Gastrocnemius medialis (tissue), 4 donors: Measurements from ENCODE around the gene H2AZ1. TPM values are rescaled to one million over a fixed set of nuclear protein-coding genes. Genes with fewer than 3 reads are reported as not detected.

ENCODE experiments used
- ATAC-seq, 2 donors: fragments of 150-250 bp; one replicate each; pipeline ENCODE4 v1.9.1; 2016
- DNase-seq, 2 donors: peaks; one replicate each; pipeline ENCODE4 v3.0.0-alpha.2; 2019
- H3K27ac ChIP-seq, 4 donors: fragments of 200-600 bp; sonication (generic); 1 replicate in 1 of 4; 2 replicates in 3 of 4; pipeline ENCODE4 v1.5.1; 2016 to 2018; ENCODE audit warnings: mild to moderate bottlenecking in 2 of 4, moderate library complexity in 1 of 4
- H3K27me3 ChIP-seq, 3 donors: fragments of 200-600 bp; sonication (generic) in 2 of 3; 1 replicate in 1 of 3; 2 replicates in 2 of 3; pipeline versions ENCODE4 v1.5.1 to v1.6.0; 2016 to 2019; ENCODE audit warnings: mild to moderate bottlenecking in 1 of 3, moderate library complexity in 1 of 3
- H3K36me3 ChIP-seq, 2 donors: fragments of 200-600 bp; sonication (generic) in 1 of 2; one replicate each; pipeline ENCODE4 v1.5.1; 2017 to 2018
- H3K4me1 ChIP-seq, 2 donors: fragments of 200-600 bp; sonication (generic) in 1 of 2; one replicate each; pipeline ENCODE4 v1.5.1; 2016 to 2017; ENCODE audit warnings: mild to moderate bottlenecking in 2 of 2
- H3K4me3 ChIP-seq, 4 donors: fragments of 200-600 bp; sonication (generic) in 3 of 4; 1 replicate in 1 of 4; 2 replicates in 3 of 4; pipeline ENCODE4 v1.5.1; 2016 to 2019; ENCODE audit warnings: mild to moderate bottlenecking in 2 of 4
- H3K9me3 ChIP-seq, 3 donors: fragments of 200-600 bp; sonication (generic) in 2 of 3; 1 replicate in 1 of 3; 2 replicates in 2 of 3; pipeline ENCODE4 v1.5.1; 2016 to 2019
- CTCF ChIP-seq, 5 experiments: fragments of 450-650 bp in 3 of 5; fragments of 200-600 bp in 2 of 5; sonication (generic) in 2 of 5; IDR thresholded peaks in 4 of 5; conservative IDR thresholded peaks in 1 of 5; 1 replicate in 4 of 5; 2 replicates in 1 of 5; pipeline ENCODE4 v1.5.1; 2016 to 2019; ENCODE audit warnings: antibody characterized with exemption in 5 of 5, mild to moderate bottlenecking in 3 of 5, moderate library complexity in 3 of 5
- POLR2A ChIP-seq, 2 donors: fragments of 450-650 bp; IDR thresholded peaks; one replicate each; pipeline ENCODE4 v1.6.1; 2017; ENCODE audit warnings: antibody characterized with exemption in 2 of 2, mild to moderate bottlenecking in 2 of 2, moderate library complexity in 2 of 2
- in situ Hi-C, 4 donors: fragments of 200-750 bp; cut with MboI; loops; one replicate each; pipeline versions ENCODE4 v1.15.0 to v1.8.0; 2017; ENCODE audit warnings: low sequenced_read_pairs in 4 of 4
- intact Hi-C: fragments of 100-400 bp; cut with DNase I; formaldehyde crosslinking; loops from one replicate; pipeline ENCODE4 v1.15.1; 2023; ENCODE audit warnings: low total_unique reads
- total RNA-seq, 4 donors: library from RNA; depleted of rRNA; stranded (reverse); fragments of >200 nt; gene quantifications; one replicate each; pipeline versions ENCODE4 v1.1.0 to v1.2.3, GENCODE V29; 2016

The H2AZ1 gene
- total RNA-seq, 4 donors from 2014 or later = 176 to 316 (median 193) TPM

GRCh38 chr4:99947190-99947578 is 2.9 kb downstream of the H2AZ1 start:
- H3K4me1 ChIP-seq = peaks cover 36 to 46% of the 10 kb centered on the region in 2 donors
- in situ Hi-C loops (loop anchor here (5.0 to 25.0 kb wide), 3 partner anchors 52 to 385 kb away; partner anchors contain the start of genes TRMT10A (in 3 of the 4), LAMTOR3 (in 1 of the 4) and MTTP (in 1 of the 4)), intact Hi-C loops (loop anchor here (5.0 to 10.0 kb wide), 2 partner anchors 315 to 1398 kb away; partner anchors contain the start of gene PPP3CA)

GRCh38 chr4:99946356-99947189 is 3.5 kb downstream of the H2AZ1 start, which contains the start of gene DNAJB14:
Gene DNAJB14 (minus strand): TSS chr4:99946618. CDS start chr4:99946571, 47 bp downstream.
- H3K36me3 ChIP-seq = peaks cover 0 to 13% of the 10 kb centered on the region in 2 donors
- peak within 1 kb of the TSS; percentile 79 to 95 (median 84) for H3K4me3 ChIP-seq
- intact Hi-C loops = loop anchor here (5.0 to 10.0 kb wide), 2 partner anchors 314 to 1398 kb away; partner anchors contain the start of gene PPP3CA

More at GRCh38 chr4:99947190-99947578, 2.9 kb downstream of the H2AZ1 start:
- no peaks in the 10 kb centered on the region for H3K9me3 ChIP-seq
- H3K36me3 ChIP-seq = peaks cover 0 to 13% of the 10 kb centered on the region in 2 donors
- H3K27ac ChIP-seq = peak overlapping the region; percentile 90 to 98 (median 97)
- no peak for ATAC-seq
- peak overlapping the region; percentile 79 to 95 (median 84) for H3K4me3 ChIP-seq
- no peaks in the 10 kb centered on the region for H3K27me3 ChIP-seq
- no peak for TF ChIP-seq CTCF (IDR thresholded peaks at IDR 0.05 in 4 of 5, conservative IDR thresholded peaks at IDR 0.05 in 1 of 5)
- TF ChIP-seq POLR2A (IDR thresholded peaks at IDR 0.05) = no peak
- no peak for DNase-seq

DNA sequence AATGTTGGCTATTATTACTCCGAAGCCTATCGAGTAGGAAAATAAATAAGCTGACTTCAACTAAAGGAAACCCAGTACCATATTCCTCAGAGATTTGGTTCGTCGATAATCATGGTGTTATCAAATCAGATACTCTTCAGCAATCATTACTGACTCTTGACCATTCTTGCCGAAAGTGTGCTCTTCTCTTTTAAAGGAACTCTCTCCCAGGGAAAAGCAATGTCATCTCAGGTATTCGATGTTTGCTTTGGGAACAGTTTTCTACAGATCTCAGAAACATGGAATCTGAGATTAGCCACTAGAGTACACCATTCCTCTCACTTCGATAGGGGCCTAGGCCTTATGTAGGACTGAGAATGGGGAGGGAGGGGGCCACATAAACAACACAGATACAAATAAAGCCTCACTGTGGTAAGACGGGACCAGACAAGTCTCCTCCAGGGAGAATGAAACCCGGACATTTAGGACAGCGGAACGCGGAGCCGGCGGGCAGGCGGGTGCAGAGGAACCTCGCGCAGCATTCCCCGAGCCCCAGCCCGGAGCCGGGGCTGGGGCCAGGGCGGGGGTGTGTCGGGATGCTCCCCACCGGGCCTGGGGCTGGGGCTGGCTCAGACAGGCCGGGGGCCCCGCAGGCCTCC is 4.2 kb downstream of the H2AZ1 start:
- H3K27ac ChIP-seq = peak overlapping the region; percentile 90 to 98 (median 97)
- TF ChIP-seq POLR2A (IDR thresholded peaks at IDR 0.05) (no peak), CTCF (IDR thresholded peaks at IDR 0.05 in 4 of 5, conservative IDR thresholded peaks at IDR 0.05 in 1 of 5) (no peak)
- DNase-seq (no peak), ATAC-seq (no peak)
- in situ Hi-C loops = loop anchor here (5.0 to 25.0 kb wide), 3 partner anchors 51 to 384 kb away; partner anchors contain the start of genes TRMT10A (in 3 of the 4), LAMTOR3 (in 1 of the 4) and MTTP (in 1 of the 4)
- intact Hi-C loops = loop anchor here (5.0 to 10.0 kb wide), 2 partner anchors 314 to 1399 kb away; partner anchors contain the start of gene PPP3CA
- peaks cover 0 to 13% of the 10 kb centered on the region in 2 donors for H3K36me3 ChIP-seq
- H3K27me3 ChIP-seq = no peaks in the 10 kb centered on the region
- peaks cover 28 to 34% of the 10 kb centered on the region in 2 donors for H3K4me1 ChIP-seq
- H3K4me3 ChIP-seq = peak overlapping the region; percentile 79 to 95 (median 84)
- no peaks in the 10 kb centered on the region for H3K9me3 ChIP-seq

More at GRCh38 chr4:99946356-99947189, 3.5 kb downstream of the H2AZ1 start, which contains the start of gene DNAJB14:
- TF ChIP-seq CTCF (IDR thresholded peaks at IDR 0.05 in 4 of 5, conservative IDR thresholded peaks at IDR 0.05 in 1 of 5) (peak in 2 of 5 experiments; percentile 13 to 15), POLR2A (IDR thresholded peaks at IDR 0.05) (peak in 1 of 2 donors; percentile 31)
- peaks cover 36 to 40% of the 10 kb centered on the region in 2 donors for H3K4me1 ChIP-seq
- H3K27ac ChIP-seq = peak within 1 kb of the TSS; percentile 90 to 98 (median 97)
- no peaks in the 10 kb centered on the region for H3K9me3 ChIP-seq
- no peaks in the 10 kb centered on the region for H3K27me3 ChIP-seq
- DNase-seq (peak; percentile 27 to 56), ATAC-seq (peak; percentile 11 to 19)
- in situ Hi-C loops = loop anchor here (5.0 to 25.0 kb wide), 3 partner anchors 52 to 384 kb away; partner anchors contain the start of genes TRMT10A (in 3 of the 4), LAMTOR3 (in 1 of the 4) and MTTP (in 1 of the 4)

DNA sequence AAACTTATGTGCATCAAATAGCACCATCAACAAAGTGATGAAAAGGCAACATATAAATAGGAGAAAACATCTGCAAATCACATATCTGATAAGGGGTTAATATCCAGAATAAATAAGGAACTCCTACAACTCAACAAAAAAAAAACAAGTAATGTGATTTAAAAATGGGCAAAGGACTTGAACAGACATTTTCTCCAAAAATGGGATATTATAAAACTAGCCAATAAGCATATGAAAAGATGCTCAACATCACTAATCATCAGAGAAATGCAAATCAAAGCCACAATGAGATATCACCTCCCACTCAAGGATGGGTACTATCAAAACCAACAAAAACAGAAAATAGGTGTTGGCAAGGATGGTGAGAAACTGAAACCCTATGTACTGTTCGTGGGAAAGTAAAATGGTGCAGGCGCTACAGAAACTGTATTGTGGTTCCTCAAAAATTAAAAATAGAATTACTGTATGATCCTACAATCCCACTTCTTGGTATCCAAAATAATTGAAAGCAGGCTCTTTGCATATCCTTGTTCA is 6.1 kb downstream of the H2AZ1 start:
- intact Hi-C loops (loop anchor here (10.0 kb wide), 1 partner anchor 1401 kb away; the partner anchor contains the start of gene PPP3CA), in situ Hi-C loops (loop anchor here in 2 of 4 donors (10.0 to 25.0 kb wide), 2 partner anchors 49 to 382 kb away; partner anchors contain the start of genes LAMTOR3 (in 1 of the 2), MTTP (in 1 of the 2) and TRMT10A (in 1 of the 2))
- DNase-seq (no peak), ATAC-seq (no peak)
- no peaks in the 10 kb centered on the region for H3K9me3 ChIP-seq
- H3K27me3 ChIP-seq = no peaks in the 10 kb centered on the region
- no peak overlapping the region for H3K4me3 ChIP-seq
- no peak overlapping the region for H3K27ac ChIP-seq
- peaks cover 0 to 13% of the 10 kb centered on the region in 2 donors for H3K36me3 ChIP-seq
- TF ChIP-seq CTCF (IDR thresholded peaks at IDR 0.05 in 4 of 5, conservative IDR thresholded peaks at IDR 0.05 in 1 of 5) (no peak), POLR2A (IDR thresholded peaks at IDR 0.05) (no peak)
- H3K4me1 ChIP-seq = peaks cover 27 to 34% of the 10 kb centered on the region in 2 donors
